Central memory CD4-positive, alpha-beta T cell (primary cell): ENCODE measurements around the gene DLST.

Experiments used
- DNase-seq: peaks from one replicate; pipeline ENCODE4 v3.0.0; 2022

DLST gene

GRCh38 chr14:74897642-74898041, 15.9 kb downstream of the DLST start:
- DNase-seq, result no peak

GRCh38 chr14:74898083-74898482, 16.4 kb downstream of the DLST start:
- DNase-seq, result no peak

- no peak for DNase-seq
Observed at GRCh38 chr14:74898694-74899093, 17.0 kb downstream of the DLST start.

- no peak for DNase-seq
Observed at GRCh38 chr14:74902941-74903705, 21.4 kb downstream of the DLST start.

- no peak for DNase-seq
Observed at GRCh38 chr14:74904635-74905503, 23.2 kb downstream of the DLST start.

- DNase-seq, result peak; percentile 67
Observed at GRCh38 chr14:74905595-74906142, 24.0 kb downstream of the DLST start.

- DNase-seq, result no peak
Observed at GRCh38 chr14:74906925-74907521, 25.3 kb downstream of the DLST start.

- DNase-seq, result no peak
Observed at GRCh38 chr14:74907744-74908143, 26.0 kb downstream of the DLST start.

GRCh38 chr14:74908861-74909341, 27.2 kb downstream of the DLST start:
- no peak for DNase-seq

- DNase-seq, result no peak
Observed at GRCh38 chr14:74909501-74909900, 27.8 kb downstream of the DLST start.

GRCh38 chr14:74909911-74910310, 28.2 kb downstream of the DLST start:
- DNase-seq, result no peak

- DNase-seq, result no peak
Observed at GRCh38 chr14:74910556-74910955, 28.8 kb downstream of the DLST start.

GRCh38 chr14:74911221-74911620, 29.5 kb downstream of the DLST start:
- DNase-seq, result no peak

GRCh38 chr14:74911704-74912103, 30.0 kb downstream of the DLST start:
- no peak for DNase-seq

GRCh38 chr14:74912111-74912510, 30.4 kb downstream of the DLST start:
- DNase-seq, result no peak

- DNase-seq, result no peak
Observed at GRCh38 chr14:74912801-74913200, 31.1 kb downstream of the DLST start.

- DNase-seq, result no peak
Observed at GRCh38 chr14:74913393-74913910, 31.7 kb downstream of the DLST start.

GRCh38 chr14:74913986-74914573, 32.4 kb downstream of the DLST start:
- DNase-seq, result no peak

- DNase-seq, result no peak
Observed at GRCh38 chr14:74915426-74915825, 33.7 kb downstream of the DLST start.

GRCh38 chr14:74915826-74916225, 34.1 kb downstream of the DLST start:
- no peak for DNase-seq

GRCh38 chr14:74917178-74917543, 35.4 kb downstream of the DLST start:
- DNase-seq, result no peak

- no peak for DNase-seq
Observed at GRCh38 chr14:74917646-74918081, 35.9 kb downstream of the DLST start.

- no peak for DNase-seq
Observed at GRCh38 chr14:74918380-74918779, 36.7 kb downstream of the DLST start.
